Ishikawa (cell line): ENCODE measurements around the gene SEC14L5.

ENCODE experiments used
- CEBPB ChIP-seq: IDR thresholded peaks from 2 replicates; pipeline ENCODE4 v1.6.1; 2012
- CREB1 ChIP-seq: IDR thresholded peaks from 2 replicates; pipeline ENCODE4 v1.6.1; 2012; ENCODE audit warnings: low read depth
- EGR1 ChIP-seq: IDR thresholded peaks from 2 replicates; pipeline ENCODE4 v1.6.1; 2012
- EP300 ChIP-seq: IDR thresholded peaks from 2 replicates; pipeline ENCODE4 v1.6.1; 2012; ENCODE audit warnings: borderline replicate concordance
- FOXM1 ChIP-seq: IDR thresholded peaks from 2 replicates; pipeline ENCODE4 v1.6.1; 2012; ENCODE audit warnings: low read depth, borderline replicate concordance
- MAX ChIP-seq: IDR thresholded peaks from 2 replicates; pipeline ENCODE4 v1.6.1; 2012
- NFIC ChIP-seq: IDR thresholded peaks from 2 replicates; pipeline ENCODE4 v1.6.1; 2012
- RAD21 ChIP-seq: IDR thresholded peaks from 2 replicates; pipeline ENCODE4 v1.6.1; 2012; ENCODE audit warnings: low read depth
- TAF1 ChIP-seq: IDR thresholded peaks from 2 replicates; pipeline ENCODE4 v1.6.1; 2012; ENCODE audit warnings: low read depth, mild to moderate bottlenecking
- TCF12 ChIP-seq: IDR thresholded peaks from 2 replicates; pipeline ENCODE4 v1.6.1; 2012; ENCODE audit warnings: low read depth
- TEAD4 ChIP-seq: IDR thresholded peaks from 2 replicates; pipeline ENCODE4 v1.6.1; 2012
- USF1 ChIP-seq: IDR thresholded peaks from 2 replicates; pipeline ENCODE4 v1.6.1; 2012
- YY1 ChIP-seq: IDR thresholded peaks from 2 replicates; pipeline ENCODE4 v1.6.1; 2012; ENCODE audit warnings: low read depth
- ZBTB7A ChIP-seq: IDR thresholded peaks from 2 replicates; pipeline ENCODE4 v1.6.1; 2012; ENCODE audit warnings: low read depth
- TF ChIP-seq, protein P1 (sequence below): IDR thresholded peaks from 2 replicates; pipeline ENCODE4 v1.6.1; 2012; ENCODE audit warnings: low read depth, mild to moderate bottlenecking

SEC14L5 gene

GRCh38 chr16:5036228-5037156 lies 78.4 kb downstream of the SEC14L5 start:
- no peak for TF ChIP-seq RAD21
- TF ChIP-seq TCF12: no peak
- TF ChIP-seq CREB1: no peak
- no peak for TF ChIP-seq NFIC
- TF ChIP-seq ZBTB7A: no peak
- TF ChIP-seq EP300: no peak
- no peak for TF ChIP-seq EGR1
- TF ChIP-seq TEAD4: no peak
- no peak for TF ChIP-seq USF1
- TF ChIP-seq CEBPB: no peak
- no peak for TF ChIP-seq YY1

DNA sequence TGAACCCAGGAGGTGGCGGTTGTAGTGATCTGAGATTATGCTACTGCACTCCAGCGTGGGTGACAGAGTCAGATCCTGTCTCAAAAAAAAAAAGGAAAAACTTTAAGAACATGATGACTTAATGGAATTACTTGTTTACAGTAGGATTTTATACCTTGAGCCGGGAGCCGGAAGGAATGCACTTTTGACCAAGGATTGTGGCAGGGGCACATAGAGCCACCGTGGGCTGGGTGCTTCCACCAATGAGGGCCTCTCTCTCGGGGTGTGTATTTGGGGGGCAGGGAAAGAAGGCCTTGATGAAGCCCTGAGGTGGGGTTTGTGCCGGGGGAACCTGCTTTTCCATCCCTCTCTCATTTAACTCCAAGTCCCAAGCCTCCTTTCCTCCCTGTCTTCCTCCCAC lies 82.3 kb downstream of the SEC14L5 start:
- TF ChIP-seq USF1: no peak

DNA sequence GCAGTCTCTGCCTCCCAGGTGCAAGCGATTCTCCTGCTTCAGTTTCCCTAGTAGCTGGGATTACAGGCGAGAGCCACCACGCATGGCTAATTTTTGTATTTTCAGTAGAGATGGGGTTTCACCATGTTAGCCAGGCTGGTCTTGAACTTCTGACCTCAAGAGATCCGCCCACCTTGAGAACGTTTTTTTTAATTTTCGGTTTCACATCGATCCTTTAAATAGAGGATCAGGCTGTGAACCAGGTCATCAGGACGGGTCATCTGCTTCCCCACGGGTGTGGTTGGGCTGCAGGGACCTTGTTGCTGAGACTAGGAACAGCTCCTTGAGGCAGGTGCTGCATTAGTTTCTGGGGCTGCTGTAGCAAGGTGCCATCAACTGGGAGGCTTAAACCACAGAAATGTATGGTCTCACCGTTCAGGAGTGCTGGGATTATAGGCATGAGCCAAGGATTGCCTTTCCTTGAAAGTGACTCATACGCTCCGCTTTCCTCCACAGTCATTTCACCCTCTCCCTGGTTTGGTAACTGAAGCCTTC lies 83.5 kb downstream of the SEC14L5 start:
- TF ChIP-seq TEAD4: no peak
- no peak for TF ChIP-seq MAX

- no peak for TF ChIP-seq FOXM1
- TF ChIP-seq, protein P1, sequence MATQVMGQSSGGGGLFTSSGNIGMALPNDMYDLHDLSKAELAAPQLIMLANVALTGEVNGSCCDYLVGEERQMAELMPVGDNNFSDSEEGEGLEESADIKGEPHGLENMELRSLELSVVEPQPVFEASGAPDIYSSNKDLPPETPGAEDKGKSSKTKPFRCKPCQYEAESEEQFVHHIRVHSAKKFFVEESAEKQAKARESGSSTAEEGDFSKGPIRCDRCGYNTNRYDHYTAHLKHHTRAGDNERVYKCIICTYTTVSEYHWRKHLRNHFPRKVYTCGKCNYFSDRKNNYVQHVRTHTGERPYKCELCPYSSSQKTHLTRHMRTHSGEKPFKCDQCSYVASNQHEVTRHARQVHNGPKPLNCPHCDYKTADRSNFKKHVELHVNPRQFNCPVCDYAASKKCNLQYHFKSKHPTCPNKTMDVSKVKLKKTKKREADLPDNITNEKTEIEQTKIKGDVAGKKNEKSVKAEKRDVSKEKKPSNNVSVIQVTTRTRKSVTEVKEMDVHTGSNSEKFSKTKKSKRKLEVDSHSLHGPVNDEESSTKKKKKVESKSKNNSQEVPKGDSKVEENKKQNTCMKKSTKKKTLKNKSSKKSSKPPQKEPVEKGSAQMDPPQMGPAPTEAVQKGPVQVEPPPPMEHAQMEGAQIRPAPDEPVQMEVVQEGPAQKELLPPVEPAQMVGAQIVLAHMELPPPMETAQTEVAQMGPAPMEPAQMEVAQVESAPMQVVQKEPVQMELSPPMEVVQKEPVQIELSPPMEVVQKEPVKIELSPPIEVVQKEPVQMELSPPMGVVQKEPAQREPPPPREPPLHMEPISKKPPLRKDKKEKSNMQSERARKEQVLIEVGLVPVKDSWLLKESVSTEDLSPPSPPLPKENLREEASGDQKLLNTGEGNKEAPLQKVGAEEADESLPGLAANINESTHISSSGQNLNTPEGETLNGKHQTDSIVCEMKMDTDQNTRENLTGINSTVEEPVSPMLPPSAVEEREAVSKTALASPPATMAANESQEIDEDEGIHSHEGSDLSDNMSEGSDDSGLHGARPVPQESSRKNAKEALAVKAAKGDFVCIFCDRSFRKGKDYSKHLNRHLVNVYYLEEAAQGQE: peak; percentile 82
Measured at GRCh38 chr16:5042574-5043171, 84.5 kb downstream of the SEC14L5 start.

DNA sequence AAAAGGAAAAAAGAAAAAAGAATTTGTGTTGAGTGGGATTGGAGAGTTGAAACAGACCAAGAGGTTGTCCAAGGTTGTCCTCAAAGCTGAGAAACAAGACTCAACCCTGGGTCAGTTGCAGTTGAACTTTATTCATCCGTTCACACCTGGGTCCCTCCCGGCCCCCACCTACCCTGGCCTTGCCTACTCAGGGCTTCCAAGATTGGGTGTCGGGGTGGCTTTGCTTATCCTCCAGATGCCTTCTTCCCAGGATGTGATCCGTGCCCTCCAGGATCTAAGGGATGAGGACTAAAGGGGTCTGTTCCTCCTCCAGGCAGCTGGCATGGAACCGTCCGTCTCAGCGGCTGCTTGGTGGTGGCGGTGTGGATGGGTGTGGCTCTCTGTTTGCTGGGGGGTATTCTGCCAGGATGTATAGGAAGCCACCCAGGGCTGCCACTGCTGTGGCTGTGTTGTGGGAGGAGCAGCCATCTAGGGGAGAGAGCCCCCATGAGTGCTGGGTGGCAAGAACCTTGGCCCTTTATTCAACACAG lies 85.9 kb downstream of the SEC14L5 start:
- TF ChIP-seq ZBTB7A (no peak), CREB1 (no peak), MAX (no peak), EGR1 (no peak), RAD21 (no peak), TAF1 (no peak), NFIC (no peak), FOXM1 (no peak), EP300 (no peak)

DNA sequence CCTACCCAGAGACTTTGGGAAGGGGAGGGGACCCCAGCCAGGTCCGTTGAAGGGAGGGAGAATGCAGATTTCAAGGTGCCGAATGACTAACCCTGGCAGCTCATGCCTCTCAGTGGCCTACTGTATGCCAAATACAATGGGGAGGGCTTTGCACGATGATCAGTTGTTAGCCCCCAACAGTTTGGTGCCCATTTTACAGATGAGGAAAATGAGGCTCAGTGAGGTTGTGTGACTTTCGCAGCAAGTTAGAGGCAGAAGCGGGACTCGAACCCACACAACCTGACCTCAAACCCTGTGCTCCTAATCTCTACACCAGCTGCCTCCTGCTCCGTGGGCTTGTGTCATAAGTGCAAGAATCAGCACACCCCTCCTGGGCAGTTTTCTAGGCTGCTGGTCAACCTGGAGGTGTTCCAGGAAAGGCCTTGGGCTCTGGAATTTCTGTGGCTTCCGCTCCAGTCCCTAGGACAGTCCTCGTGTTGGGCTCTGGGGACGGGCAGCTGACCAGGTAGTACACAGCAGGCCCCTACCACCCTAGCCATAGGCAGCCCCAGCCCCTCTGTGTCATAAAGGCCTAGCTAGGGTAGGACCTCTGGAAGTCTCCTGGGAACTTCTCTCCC lies 87.5 kb downstream of the SEC14L5 start:
- TF ChIP-seq CREB1 (no peak), EGR1 (no peak), MAX (no peak), TCF12 (no peak), FOXM1 (no peak), RAD21 (no peak), EP300 (no peak), ZBTB7A (no peak), CEBPB (no peak), USF1 (no peak), NFIC (no peak), TAF1 (no peak), TEAD4 (no peak), YY1 (no peak)
- TF ChIP-seq, protein P1: no peak
